ENCODE measurements around the gene MN1.
A peak's percentile ranks its signal among the peaks of the same experiment; 100 is the strongest.

The MN1 gene

DNA sequence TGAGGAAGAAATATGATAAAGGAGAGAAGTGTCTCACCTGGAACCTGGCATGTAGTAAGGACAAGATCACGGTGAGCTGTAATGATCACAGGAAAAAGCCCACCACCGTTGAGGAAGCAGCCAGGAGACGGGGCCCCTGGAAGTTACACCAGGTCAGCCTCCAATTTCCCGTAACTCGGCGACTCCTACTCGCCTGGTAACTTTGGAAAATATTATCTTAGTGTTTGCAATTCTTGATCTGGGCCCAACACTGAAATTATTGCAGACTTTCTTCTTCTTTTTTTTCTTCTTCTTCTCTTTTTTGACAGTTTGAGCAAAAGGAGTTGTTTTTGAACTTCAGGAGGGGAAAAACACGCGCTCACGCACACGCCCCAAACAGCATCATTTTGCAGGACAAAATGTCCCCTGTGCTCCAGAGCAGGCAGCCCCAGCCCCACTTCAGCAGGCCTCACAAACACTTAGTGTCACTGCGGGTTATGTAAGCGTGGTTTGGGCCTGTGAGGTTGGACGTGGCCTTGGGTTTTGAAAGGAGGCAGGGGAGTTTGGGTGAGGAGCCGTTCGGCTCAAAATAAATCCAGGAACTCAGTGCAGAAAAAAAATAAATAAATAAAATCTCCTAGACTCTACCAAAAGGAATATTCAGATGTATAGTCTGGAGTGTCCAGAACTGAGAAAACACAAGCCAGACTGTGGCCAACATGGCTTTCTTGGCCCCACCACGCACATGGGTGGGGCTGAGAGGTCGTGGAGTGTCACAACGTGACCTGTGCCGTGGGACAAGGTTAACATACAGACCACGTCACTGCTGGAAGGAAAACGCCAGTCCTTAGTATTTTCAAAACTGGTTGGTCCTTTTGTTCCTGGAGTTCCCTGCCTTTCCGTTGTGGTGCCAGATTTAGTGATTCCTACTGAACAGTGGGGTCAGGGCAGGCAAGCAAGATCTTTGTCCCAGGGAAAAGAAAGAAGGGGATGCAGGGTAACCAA is 26.3 kb upstream of the MN1 start:
- DNase-seq (ENCODE audit: low read depth), result no peak

GRCh38 chr22:27825174-27825573 is 23.6 kb upstream of the MN1 start:
- DNase-seq (ENCODE audit: low read depth), result no peak

DNA sequence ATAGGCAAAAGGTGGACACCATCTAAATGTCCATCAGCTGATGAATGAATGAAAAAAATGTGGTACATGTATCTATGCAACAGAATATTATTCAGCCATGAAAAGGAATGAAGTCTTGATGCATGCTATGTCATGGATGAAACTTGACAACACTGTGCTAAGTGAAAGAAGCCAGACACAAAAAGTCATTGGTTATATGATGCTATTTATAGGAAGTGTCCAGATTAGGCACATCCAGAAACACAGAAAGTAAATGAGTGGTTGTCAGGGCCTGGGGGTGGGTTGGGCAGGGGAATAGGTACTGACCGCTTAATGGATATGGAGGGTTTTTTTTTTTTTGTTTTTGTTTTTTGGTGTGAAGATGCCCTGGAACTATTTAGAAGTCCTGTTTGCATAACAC is 21.7 kb upstream of the MN1 start:
- no peak for DNase-seq (ENCODE audit: low read depth)

- DNase-seq (ENCODE audit: low read depth), result no peak
Observed at GRCh38 chr22:27820896-27821866, 19.6 kb upstream of the MN1 start.

GRCh38 chr22:27816552-27816951 is 15.0 kb upstream of the MN1 start:
- DNase-seq (ENCODE audit: low read depth), result no peak

DNA sequence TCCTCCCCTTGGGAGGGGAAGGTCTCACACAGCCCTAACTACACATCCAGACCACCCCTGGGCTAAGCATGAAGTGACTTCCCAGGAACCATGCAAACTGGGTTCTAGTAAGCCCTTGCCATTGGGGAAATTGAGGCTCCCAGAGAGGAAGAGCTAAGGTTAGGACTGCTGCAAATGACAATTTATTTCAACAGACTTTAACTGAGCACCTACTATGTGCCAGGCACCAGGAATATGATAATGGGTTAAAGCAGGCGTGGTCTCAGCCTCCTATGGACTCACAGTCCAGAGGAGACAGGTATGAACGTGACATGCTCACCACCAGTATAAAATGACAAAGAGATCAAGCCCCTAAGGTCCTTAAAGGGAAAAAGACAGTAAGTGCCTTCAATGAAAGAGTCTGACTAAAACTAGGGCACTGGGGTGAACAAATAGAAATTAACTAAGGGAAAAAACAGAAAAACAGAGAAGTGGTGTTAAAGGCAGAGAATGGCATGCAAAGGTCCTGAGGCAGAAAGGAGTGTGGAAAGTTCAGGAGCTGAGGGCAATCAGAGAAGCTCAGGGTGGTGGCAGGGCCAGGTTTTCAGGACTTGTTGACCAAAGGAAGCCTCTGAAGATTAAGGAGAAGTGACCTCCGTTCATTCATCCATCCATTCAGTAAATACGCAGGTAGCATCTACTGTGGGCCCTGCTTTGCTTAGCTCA is 14.4 kb upstream of the MN1 start:
- DNase-seq (ENCODE audit: low read depth), result no peak

GRCh38 chr22:27814993-27815392 is 13.4 kb upstream of the MN1 start:
- DNase-seq (ENCODE audit: low read depth), result no peak

- DNase-seq (ENCODE audit: low read depth), result no peak
Observed at GRCh38 chr22:27811778-27812177, 10.2 kb upstream of the MN1 start.

- DNase-seq (ENCODE audit: low read depth), result no peak
Observed at GRCh38 chr22:27810609-27811151, 9.1 kb upstream of the MN1 start.

GRCh38 chr22:27809700-27810608 is 8.4 kb upstream of the MN1 start:
- no peak for DNase-seq (ENCODE audit: low read depth)

DNA sequence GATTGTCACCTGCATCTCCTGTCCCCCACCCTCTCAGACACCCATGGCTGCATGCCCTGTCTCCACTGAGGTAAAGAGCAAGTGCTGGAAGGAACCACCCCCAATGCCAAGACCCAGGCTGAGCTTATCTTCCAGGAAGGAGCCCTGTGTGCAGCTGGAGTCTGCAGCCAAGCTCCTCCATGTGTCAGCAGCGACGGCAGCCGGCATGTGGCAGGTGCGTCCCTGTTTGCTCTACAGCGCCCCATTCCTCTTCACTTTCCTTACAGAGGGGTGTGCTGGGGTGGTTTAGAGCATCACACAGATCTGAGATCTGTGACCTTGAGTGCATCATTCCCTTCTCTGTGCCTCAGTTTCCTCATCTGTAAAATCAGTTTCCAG is 7.7 kb upstream of the MN1 start:
- no peak for DNase-seq (ENCODE audit: low read depth)

GRCh38 chr22:27808451-27809225 is 7.1 kb upstream of the MN1 start:
- no peak for DNase-seq (ENCODE audit: low read depth)

GRCh38 chr22:27805841-27806240 is 4.3 kb upstream of the MN1 start:
- no peak for DNase-seq (ENCODE audit: low read depth)

DNA sequence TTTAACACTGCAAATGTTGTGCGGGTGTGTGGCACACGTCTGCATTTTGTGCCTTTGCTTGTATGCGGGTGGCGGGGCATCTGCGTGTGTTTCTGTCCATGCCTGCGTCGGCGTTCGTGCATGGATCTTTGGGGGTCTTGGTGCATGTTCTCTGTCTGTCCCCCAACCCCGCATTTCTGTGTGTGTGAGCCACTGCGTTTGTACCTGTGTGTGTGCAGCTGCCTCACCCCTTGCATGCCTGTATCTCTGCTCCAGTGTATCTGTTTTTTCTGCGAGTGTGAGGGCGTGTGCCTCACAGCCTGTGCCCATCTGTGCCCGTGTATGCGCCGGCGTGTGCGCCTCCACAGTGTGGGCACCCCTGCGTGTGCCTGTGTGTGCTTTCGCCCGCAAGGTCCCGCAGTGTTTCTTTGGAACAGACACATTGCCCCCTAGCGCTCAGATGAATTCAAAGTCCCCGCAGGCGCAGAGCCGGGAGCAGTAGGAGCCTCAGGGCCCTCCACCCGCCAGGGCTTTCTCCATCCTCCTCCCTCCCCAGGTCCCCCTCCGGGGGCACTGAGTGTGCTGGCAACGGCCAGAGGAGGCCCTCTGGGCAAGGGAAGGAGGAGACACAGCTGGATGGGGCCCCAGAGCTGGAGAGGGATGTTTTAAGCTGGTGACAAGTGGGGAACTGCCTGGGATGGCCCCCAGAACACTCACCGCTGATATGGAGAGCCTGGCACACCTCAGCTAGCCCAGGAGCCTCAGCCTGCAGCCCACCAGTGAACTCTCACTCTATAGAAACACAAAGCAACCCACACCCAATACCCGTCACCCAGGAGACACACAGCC is 3.1 kb upstream of the MN1 start:
- peak; percentile 18 for DNase-seq (ENCODE audit: low read depth)

GRCh38 chr22:27803841-27804415 is 2.4 kb upstream of the MN1 start:
- no peak for DNase-seq (ENCODE audit: low read depth)

- no peak for DNase-seq (ENCODE audit: low read depth)
Observed at GRCh38 chr22:27802346-27803073, 954 bp upstream of the MN1 start.

DNA sequence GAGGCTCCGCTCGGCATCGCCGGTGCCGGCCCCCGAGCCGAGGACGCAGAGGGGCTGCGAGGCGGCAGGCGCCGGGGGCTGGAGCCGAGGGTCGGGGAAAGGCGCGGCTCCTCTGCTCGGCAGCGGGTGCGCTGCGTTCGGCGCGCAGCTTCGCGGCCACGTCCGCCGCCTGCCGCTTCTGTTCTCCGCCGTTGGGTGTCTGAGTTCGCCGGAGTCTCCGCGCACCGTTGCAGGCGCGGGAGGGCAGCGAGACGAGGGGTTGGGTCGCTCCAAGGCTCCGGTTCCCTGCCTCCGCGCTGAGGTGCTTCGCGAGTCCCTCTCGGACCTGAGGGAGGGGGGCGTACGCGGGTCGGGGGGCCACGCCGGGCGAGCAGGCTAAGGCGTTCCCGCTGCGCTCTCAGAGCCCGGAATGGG is 347 bp downstream of the MN1 start:
- DNase-seq (ENCODE audit: low read depth), result no peak

Measured in stimulated activated CD8-positive, alpha-beta memory T cell treated with anti-CD3 and anti-CD28 coated beads, Interleukin-7, amount 100 ng/mL, for 24 hours (primary cell).